Activated T-helper 1 cell treated with anti-CD3 and anti-CD28 coated beads, Interleukin-12 subunit alpha, Interleukin-12 subunit beta, Interleukin-2, Interleukin-4 antibody, amounts not matched to agents 30 ng/mL and 10 ng/mL and 1 ng/mL, durations not matched to agents 14 hours and 24 hours and 36 hours (primary cell): ENCODE measurements around the gene EXOC4. TPM values are rescaled to one million over a fixed set of nuclear protein-coding genes. Genes with fewer than 3 reads are reported as not detected.

Source experiments
- DNase-seq: peaks from one replicate; pipeline ENCODE4 v3.0.0; 2021; ENCODE audit warnings: low spot score
- H3K27ac Mint-ChIP-seq: one replicate; pipeline ENCODE4 v1.8.0; 2021; ENCODE audit warnings: mild to moderate bottlenecking, mixed read lengths
- H3K27me3 Mint-ChIP-seq: one replicate; pipeline ENCODE4 v1.8.0; 2022; ENCODE audit warnings: mild to moderate bottlenecking, moderate library complexity, mixed read lengths; ENCODE audit not compliant: insufficient read depth
- H3K36me3 Mint-ChIP-seq: one replicate; pipeline ENCODE4 v1.8.0; 2021; ENCODE audit warnings: low read depth, mixed read lengths
- H3K4me1 Mint-ChIP-seq: one replicate; pipeline ENCODE4 v1.8.0; 2021; ENCODE audit warnings: low read depth, mixed read lengths
- H3K4me3 Mint-ChIP-seq: one replicate; pipeline ENCODE4 v1.8.0; 2021; ENCODE audit warnings: mild to moderate bottlenecking, moderate library complexity, mixed read lengths
- H3K9me3 Mint-ChIP-seq: one replicate; pipeline ENCODE4 v1.8.0; 2021; ENCODE audit warnings: mixed read lengths
- intact Hi-C: fragments of 100-400 bp; cut with micrococcal nuclease; formaldehyde crosslinking; loops from one replicate; pipeline ENCODE4 v1.15.1; 2024
- total RNA-seq: library from RNA; stranded (reverse); gene quantifications from 2 replicates; pipeline ENCODE4 v1.2.3, GENCODE V29; 2022

The EXOC4 gene
- total RNA-seq, 1 donor from 2014 or later: 58.6 TPM

GRCh38 chr7:133807624-133808492, 555.0 kb downstream of the EXOC4 start:
- intact Hi-C loops: no loop called here
- H3K4me1 Mint-ChIP-seq: no peaks in the 10 kb centered on the region
- H3K9me3 Mint-ChIP-seq: no peaks in the 10 kb centered on the region
- no peak overlapping the region for H3K4me3 Mint-ChIP-seq
- DNase-seq: no peak
- H3K27ac Mint-ChIP-seq: no peak overlapping the region
- H3K27me3 Mint-ChIP-seq: no peaks in the 10 kb centered on the region
- no peaks in the 10 kb centered on the region for H3K36me3 Mint-ChIP-seq

- H3K9me3 Mint-ChIP-seq: no peaks in the 10 kb centered on the region
- no peak for DNase-seq
- H3K4me1 Mint-ChIP-seq: no peaks in the 10 kb centered on the region
- H3K27ac Mint-ChIP-seq: no peak overlapping the region
- H3K4me3 Mint-ChIP-seq: no peak overlapping the region
- no peaks in the 10 kb centered on the region for H3K36me3 Mint-ChIP-seq
- intact Hi-C loops: no loop called here
- no peaks in the 10 kb centered on the region for H3K27me3 Mint-ChIP-seq
Observed at GRCh38 chr7:133808493-133808866, 555.6 kb downstream of the EXOC4 start.

DNA sequence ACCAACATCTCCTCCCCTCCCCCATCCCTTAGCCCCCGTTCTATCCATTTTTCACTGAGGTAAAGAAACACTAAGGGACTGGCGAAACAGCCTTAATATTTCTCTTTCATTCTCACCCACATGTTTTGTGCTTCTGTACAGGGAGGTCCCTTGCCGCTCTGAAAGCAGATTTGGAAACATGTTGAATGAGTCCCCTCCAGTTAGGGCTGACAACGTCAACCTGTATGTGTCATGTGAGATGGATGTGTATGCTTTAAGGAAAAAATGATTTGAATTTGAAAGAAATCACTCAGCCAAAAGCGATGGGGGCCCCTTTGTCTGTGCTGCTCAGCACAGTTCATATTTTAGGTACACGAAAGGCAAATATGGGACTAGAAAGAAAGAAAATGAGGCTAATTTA, 560.0 kb downstream of the EXOC4 start:
- intact Hi-C loops: no loop called here
- Mint-ChIP-seq H3K36me3 (no peaks in the 10 kb centered on the region), H3K27ac (no peak overlapping the region), H3K4me3 (no peak overlapping the region), H3K4me1 (no peaks in the 10 kb centered on the region), H3K27me3 (no peaks in the 10 kb centered on the region), H3K9me3 (no peaks in the 10 kb centered on the region)
- DNase-seq: no peak

GRCh38 chr7:133815611-133816210, 562.8 kb downstream of the EXOC4 start:
- no peak for DNase-seq
- peaks cover 2% of the 10 kb centered on the region for H3K36me3 Mint-ChIP-seq
- H3K9me3 Mint-ChIP-seq: no peaks in the 10 kb centered on the region
- intact Hi-C loops: no loop called here
- no peaks in the 10 kb centered on the region for H3K27me3 Mint-ChIP-seq
- H3K4me3 Mint-ChIP-seq: no peak overlapping the region
- no peak overlapping the region for H3K27ac Mint-ChIP-seq
- no peaks in the 10 kb centered on the region for H3K4me1 Mint-ChIP-seq

DNA sequence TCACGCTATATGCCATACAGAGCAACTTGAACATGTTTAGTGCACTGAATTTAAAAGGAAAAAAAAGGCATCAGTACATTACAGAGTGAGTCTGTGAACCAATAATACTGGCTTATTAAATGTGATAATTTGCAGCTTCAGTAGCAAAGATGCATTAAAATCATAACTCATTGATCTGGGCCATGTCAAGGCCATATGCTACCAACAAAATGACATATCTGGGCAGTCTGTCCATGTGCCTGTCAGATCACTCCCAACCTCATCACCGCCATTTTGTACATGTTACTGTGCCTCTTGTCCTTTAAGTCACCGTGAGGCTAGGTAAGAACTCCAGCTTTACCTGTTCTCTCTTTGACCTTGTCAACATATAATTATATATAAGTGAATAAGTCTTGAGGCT, 566.8 kb downstream of the EXOC4 start:
- Mint-ChIP-seq H3K9me3 (no peaks in the 10 kb centered on the region), H3K4me1 (no peaks in the 10 kb centered on the region), H3K27ac (no peak overlapping the region), H3K27me3 (no peaks in the 10 kb centered on the region), H3K36me3 (peaks cover 2% of the 10 kb centered on the region), H3K4me3 (no peak overlapping the region)
- intact Hi-C loops: no loop called here
- DNase-seq: no peak

DNA sequence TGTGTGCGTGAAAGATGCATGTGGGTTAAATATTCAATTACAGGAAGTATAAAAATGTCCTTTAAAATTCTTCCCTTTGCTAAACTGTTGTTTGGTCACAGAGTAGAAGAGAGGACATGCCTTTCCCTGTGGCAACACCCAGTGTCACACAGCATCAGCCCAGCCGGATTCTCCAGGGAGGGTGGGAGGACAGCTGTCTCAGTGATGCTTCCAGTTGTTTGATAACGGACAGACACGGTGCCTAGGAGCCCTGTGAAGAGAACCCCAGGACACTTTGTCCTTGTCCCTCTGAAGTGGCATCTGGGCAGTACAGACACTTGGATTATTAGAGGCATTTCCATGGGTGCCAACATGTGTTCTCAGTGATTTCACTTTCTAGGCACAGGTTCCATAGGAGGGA, 567.7 kb downstream of the EXOC4 start:
- H3K27ac Mint-ChIP-seq: no peak overlapping the region
- intact Hi-C loops: no loop called here
- H3K9me3 Mint-ChIP-seq: no peaks in the 10 kb centered on the region

GRCh38 chr7:133821171-133821570, 568.3 kb downstream of the EXOC4 start:
- Mint-ChIP-seq H3K27ac (no peak overlapping the region), H3K4me3 (no peak overlapping the region), H3K27me3 (no peaks in the 10 kb centered on the region), H3K36me3 (peaks cover 2% of the 10 kb centered on the region), H3K4me1 (no peaks in the 10 kb centered on the region), H3K9me3 (no peaks in the 10 kb centered on the region)
- no peak for DNase-seq
- intact Hi-C loops: no loop called here

More for the DNA sequence above, 567.7 kb downstream of the EXOC4 start:
- no peak for DNase-seq
- Mint-ChIP-seq H3K4me1 (no peaks in the 10 kb centered on the region), H3K4me3 (no peak overlapping the region), H3K27me3 (no peaks in the 10 kb centered on the region), H3K36me3 (peaks cover 2% of the 10 kb centered on the region)

GRCh38 chr7:133822001-133822641, 569.2 kb downstream of the EXOC4 start:
- DNase-seq: no peak
- Mint-ChIP-seq H3K9me3 (no peaks in the 10 kb centered on the region), H3K4me3 (no peak overlapping the region), H3K27ac (no peak overlapping the region), H3K36me3 (peaks cover 2% of the 10 kb centered on the region), H3K27me3 (no peaks in the 10 kb centered on the region), H3K4me1 (no peaks in the 10 kb centered on the region)
- intact Hi-C loops: no loop called here

GRCh38 chr7:133822868-133823552, 570.1 kb downstream of the EXOC4 start:
- DNase-seq: no peak
- no peak overlapping the region for H3K27ac Mint-ChIP-seq
- H3K9me3 Mint-ChIP-seq: no peaks in the 10 kb centered on the region
- no peaks in the 10 kb centered on the region for H3K27me3 Mint-ChIP-seq
- H3K36me3 Mint-ChIP-seq: peaks cover 2% of the 10 kb centered on the region
- intact Hi-C loops: no loop called here
- no peaks in the 10 kb centered on the region for H3K4me1 Mint-ChIP-seq
- H3K4me3 Mint-ChIP-seq: no peak overlapping the region

GRCh38 chr7:133824132-133824531, 571.3 kb downstream of the EXOC4 start:
- Mint-ChIP-seq H3K4me3 (no peak overlapping the region), H3K36me3 (no peaks in the 10 kb centered on the region), H3K27ac (no peak overlapping the region), H3K9me3 (no peaks in the 10 kb centered on the region), H3K27me3 (no peaks in the 10 kb centered on the region), H3K4me1 (no peaks in the 10 kb centered on the region)
- intact Hi-C loops: no loop called here
- no peak for DNase-seq

DNA sequence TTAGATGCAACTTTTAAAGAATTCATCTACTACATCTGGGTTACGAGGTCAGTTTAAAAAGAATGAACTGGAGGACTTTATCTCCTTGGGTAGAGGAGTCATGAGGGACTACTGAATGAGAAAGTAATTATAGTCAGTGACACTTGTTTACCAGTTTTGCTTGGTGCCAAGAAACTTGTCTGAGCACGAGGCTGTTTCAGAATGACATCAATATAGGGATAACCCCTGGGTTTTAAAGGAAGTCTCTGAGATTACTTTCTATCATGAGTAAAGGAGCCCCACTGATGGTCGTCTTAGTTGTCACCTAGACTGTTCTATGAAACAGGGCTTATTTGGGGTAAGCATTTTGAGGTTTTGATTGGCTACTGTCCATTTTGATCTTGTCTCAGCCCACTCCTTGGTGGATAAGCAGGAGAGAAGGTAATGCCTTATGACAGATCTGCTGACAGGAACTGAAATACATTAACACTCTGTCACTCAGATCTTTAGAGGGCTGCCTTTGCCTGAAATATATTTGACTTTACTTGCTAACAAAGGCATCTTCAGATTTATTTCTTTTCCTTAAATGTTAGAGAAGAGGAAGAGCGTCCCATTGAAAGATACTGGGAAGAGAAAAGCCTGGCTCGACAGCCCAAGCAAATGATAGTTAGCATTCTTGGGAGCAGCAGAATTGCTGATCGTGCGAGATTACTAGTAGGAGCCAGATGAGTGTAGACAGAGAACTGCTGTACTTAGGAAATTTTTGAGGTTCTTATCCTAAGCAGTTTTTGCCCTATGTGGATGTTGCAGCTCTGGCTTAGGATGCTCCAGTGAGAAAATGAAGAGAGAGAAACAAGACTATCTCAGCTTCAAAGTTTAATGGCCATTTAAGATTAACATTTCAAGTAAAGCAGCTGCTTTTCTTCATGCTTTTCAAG, 575.1 kb downstream of the EXOC4 start:
- H3K36me3 Mint-ChIP-seq: no peaks in the 10 kb centered on the region
- H3K27me3 Mint-ChIP-seq: no peaks in the 10 kb centered on the region
- peaks cover 13% of the 10 kb centered on the region for H3K9me3 Mint-ChIP-seq
- H3K4me1 Mint-ChIP-seq: no peaks in the 10 kb centered on the region
- intact Hi-C loops: no loop called here
- no peak overlapping the region for H3K4me3 Mint-ChIP-seq
- H3K27ac Mint-ChIP-seq: no peak overlapping the region
- DNase-seq: no peak

GRCh38 chr7:133828906-133829305, 576.0 kb downstream of the EXOC4 start:
- Mint-ChIP-seq H3K36me3 (no peaks in the 10 kb centered on the region), H3K4me1 (no peaks in the 10 kb centered on the region), H3K27me3 (no peaks in the 10 kb centered on the region), H3K4me3 (no peak overlapping the region), H3K27ac (no peak overlapping the region), H3K9me3 (peaks cover 13% of the 10 kb centered on the region)
- intact Hi-C loops: no loop called here
- no peak for DNase-seq
